CD14-positive monocyte (primary cell): ENCODE results near the gene STIP1. TPM values are rescaled to one million over a fixed set of nuclear protein-coding genes. Genes with fewer than 3 reads are reported as not detected.

Experiments
- DNase-seq, 3 donors: peaks; one replicate each; pipeline ENCODE4 v3.0.0-alpha.2; 2011 to 2022
- H2AFZ ChIP-seq: 2 replicates; pipeline ENCODE4 v1.6.0; 2012; ENCODE audit warnings: mild to moderate bottlenecking, low read depth, low read length, inconsistent platforms; ENCODE audit not compliant: insufficient read depth, poor library complexity, severe bottlenecking
- H3K27ac ChIP-seq, 2 donors: 1 replicate in 1 of 2; 2 replicates in 1 of 2; pipeline ENCODE4 v1.5.1; 2012 to 2013; ENCODE audit warnings: low read length in 2 of 2, control low read depth in 1 of 2, inconsistent platforms in 1 of 2, low read depth in 1 of 2, mild to moderate bottlenecking in 1 of 2
- H3K27me3 ChIP-seq, 2 donors: one replicate each; pipeline versions ENCODE4 v1.6.0 to v1.6.1; 2011 to 2013; ENCODE audit warnings: low read length in 2 of 2; ENCODE audit not compliant: control insufficient read depth in 2 of 2, insufficient read depth in 2 of 2
- H3K36me3 ChIP-seq, 2 donors: replicated peaks in 1 of 2; 1 replicate in 1 of 2; 2 replicates in 1 of 2; pipeline versions ENCODE4 v1.5.1 to v1.6.1; 2012 to 2013; ENCODE audit warnings: low read length in 2 of 2, control low read depth in 1 of 2, inconsistent platforms in 1 of 2, mild to moderate bottlenecking in 1 of 2; ENCODE audit not compliant: insufficient read depth in 2 of 2, control insufficient read depth in 1 of 2
- H3K4me1 ChIP-seq, 2 donors: 1 replicate in 1 of 2; 2 replicates in 1 of 2; pipeline versions ENCODE4 v1.5.1 to v1.6.1; 2012 to 2013; ENCODE audit warnings: low read length in 2 of 2, control low read depth in 1 of 2, inconsistent platforms in 1 of 2, mild to moderate bottlenecking in 1 of 2, moderate library complexity in 1 of 2; ENCODE audit not compliant: insufficient read depth in 2 of 2, control insufficient read depth in 1 of 2
- H3K4me2 ChIP-seq: replicated peaks from 2 replicates; pipeline ENCODE3; 2012; ENCODE audit warnings: low read length, moderate library complexity, mild to moderate bottlenecking; ENCODE audit not compliant: poor library complexity, severe bottlenecking; ENCODE audit errors: extremely low read depth
- H3K4me3 ChIP-seq, 3 experiments: fragments of 200-600 bp in 1 of 3; sonication (generic) in 1 of 3; replicated peaks in 1 of 3; 1 replicate in 2 of 3; 2 replicates in 1 of 3; pipeline ENCODE4 v1.5.1; 2011 to 2013; ENCODE audit warnings: low read length in 3 of 3, mild to moderate bottlenecking in 3 of 3, control low read depth in 2 of 3, low read depth in 2 of 3, inconsistent platforms in 1 of 3, moderate library complexity in 1 of 3
- H3K79me2 ChIP-seq: 2 replicates; pipeline ENCODE4 v1.6.0; 2012; ENCODE audit warnings: mild to moderate bottlenecking, control low read depth, inconsistent platforms, low read length, moderate library complexity; ENCODE audit not compliant: insufficient read depth
- H3K9ac ChIP-seq: 2 replicates; pipeline ENCODE4 v1.6.0; 2017; ENCODE audit warnings: low read length, mild to moderate bottlenecking; ENCODE audit not compliant: insufficient read depth, poor library complexity, severe bottlenecking
- H3K9me3 ChIP-seq, 2 donors: replicated peaks in 1 of 2; 1 replicate in 1 of 2; 2 replicates in 1 of 2; pipeline versions ENCODE4 v1.5.1 to v1.6.1; 2012 to 2013; ENCODE audit warnings: low read length in 2 of 2, control low read depth in 1 of 2; ENCODE audit not compliant: control insufficient read depth in 1 of 2, insufficient read depth in 1 of 2
- H4K20me1 ChIP-seq: 2 replicates; pipeline ENCODE4 v1.6.0; 2012; ENCODE audit warnings: mild to moderate bottlenecking, low read length, control low read depth, moderate library complexity; ENCODE audit not compliant: insufficient read depth
- H3K27ac Mint-ChIP-seq, 7 donors: one replicate each; pipeline ENCODE4 v1.8.0; 2020; ENCODE audit warnings: mild to moderate bottlenecking in 7 of 7, mixed read lengths in 7 of 7, moderate library complexity in 6 of 7, inconsistent platforms in 2 of 7
- H3K27me3 Mint-ChIP-seq, 3 donors: one replicate each; pipeline ENCODE4 v1.8.0; 2021 to 2022; ENCODE audit warnings: low read depth in 3 of 3, mild to moderate bottlenecking in 3 of 3, mixed read lengths in 3 of 3, moderate library complexity in 3 of 3, inconsistent platforms in 1 of 3
- H3K36me3 Mint-ChIP-seq, 2 donors: one replicate each; pipeline ENCODE4 v1.8.0; 2020; ENCODE audit warnings: mixed read lengths in 2 of 2, inconsistent platforms in 1 of 2, mild to moderate bottlenecking in 1 of 2
- H3K4me1 Mint-ChIP-seq: one replicate; pipeline ENCODE4 v1.8.0; 2020; ENCODE audit warnings: mild to moderate bottlenecking, mixed read lengths
- H3K4me3 Mint-ChIP-seq, 2 donors: one replicate each; pipeline ENCODE4 v1.8.0; 2020; ENCODE audit warnings: mild to moderate bottlenecking in 2 of 2, mixed read lengths in 2 of 2, moderate library complexity in 1 of 2
- H3K9me3 Mint-ChIP-seq, 7 donors: one replicate each; pipeline ENCODE4 v1.8.0; 2020 to 2022; ENCODE audit warnings: mixed read lengths in 7 of 7, mild to moderate bottlenecking in 6 of 7, moderate library complexity in 6 of 7, inconsistent platforms in 2 of 7
- CTCF ChIP-seq: fragments of 200-600 bp; IDR thresholded peaks from one replicate; pipeline ENCODE4 v1.8.0; 2022; ENCODE audit warnings: antibody characterized with exemption, mild to moderate bottlenecking
- WGBS: methylation state at CpG from one replicate; pipeline ENCODE4 v1.1.5; 2013; ENCODE audit warnings: missing lambda C conversion rate; ENCODE audit not compliant: insufficient coverage; 5-methylcytosine and 5-hydroxymethylcytosine counted together
- intact Hi-C, 2 donors: fragments of 100-400 bp; cut with micrococcal nuclease; formaldehyde crosslinking; loops; one replicate each; pipeline versions ENCODE4 v1.15.0 to v1.15.1; 2023
- polyA plus RNA-seq, 3 donors: library from polyadenylated mRNA; depleted of rRNA in 1 of 3; unstranded in 2 of 3; stranded (reverse) in 1 of 3; fragments of 300-500 nt in 2 of 3; fragments of >200 nt in 1 of 3; fragmentation: Illumina TruSeq in 2 of 3; gene quantifications; 1 replicate in 2 of 3; 2 replicates in 1 of 3; pipeline ENCODE4 v1.2.3, GENCODE V29; 2012 to 2021

STIP1 gene
- polyA plus RNA-seq, 3 donors: 44.5 to 52.0 (median 51.1) TPM

GRCh38 chr11:64148226-64148916 lies 37.6 kb upstream of the STIP1 start:
- peak; percentile 95 for TF ChIP-seq CTCF
- peaks cover 3 to 5% (median 4%) of the 10 kb centered on the region in 3 donors for H3K27me3 Mint-ChIP-seq
- no peaks in the 10 kb centered on the region for H3K36me3 Mint-ChIP-seq
- H3K79me2 ChIP-seq: no peaks in the 10 kb centered on the region
- H3K27ac ChIP-seq: no peak overlapping the region
- H3K27me3 ChIP-seq: no peaks in the 10 kb centered on the region
- no peak overlapping the region for H3K4me3 ChIP-seq
- H3K9me3 ChIP-seq: no peaks in the 10 kb centered on the region
- H3K9me3 Mint-ChIP-seq: no peaks in the 10 kb centered on the region
- H3K4me1 ChIP-seq: peaks cover 0 to 9% of the 10 kb centered on the region in 2 donors
- H2AFZ ChIP-seq: no peak overlapping the region
- H3K27ac Mint-ChIP-seq: peak overlapping the region in 1 of 7 donors; percentile 66
- H3K4me3 Mint-ChIP-seq: no peak overlapping the region
- WGBS: 47% methylated on average over 16 of the region's 19 CpGs
- intact Hi-C loops: loop anchor here (2.0 to 10.0 kb wide), 3 partner anchors 148 to 384 kb away; partner anchors contain the start of gene ZFTA (in 2 of the 2)
- DNase-seq: peak; percentile 63 to 67 (median 64)
- peaks cover 13% of the 10 kb centered on the region for H3K4me1 Mint-ChIP-seq
- H3K9ac ChIP-seq: no peak overlapping the region
- H3K4me2 ChIP-seq: no peak overlapping the region
- H4K20me1 ChIP-seq: no peaks in the 10 kb centered on the region
- H3K36me3 ChIP-seq: no peaks in the 10 kb centered on the region

- no peaks in the 10 kb centered on the region for H3K36me3 ChIP-seq
- H3K9ac ChIP-seq: no peak overlapping the region
- peaks cover 0 to 6% of the 10 kb centered on the region in 2 donors for H3K4me1 ChIP-seq
- H4K20me1 ChIP-seq: no peaks in the 10 kb centered on the region
- TF ChIP-seq CTCF: peak; percentile 71
- no peak overlapping the region for H2AFZ ChIP-seq
- DNase-seq: no peak
- Mint-ChIP-seq H3K27me3 (peaks cover 1 to 6% (median 3%) of the 10 kb centered on the region in 3 donors), H3K4me1 (peaks cover 8% of the 10 kb centered on the region), H3K4me3 (no peak overlapping the region), H3K36me3 (no peaks in the 10 kb centered on the region), H3K9me3 (no peaks in the 10 kb centered on the region), H3K27ac (peak overlapping the region in 1 of 7 donors; percentile 50)
- intact Hi-C loops: loop anchor here (2.0 to 10.0 kb wide), 3 partner anchors 148 to 384 kb away; partner anchors contain the start of gene ZFTA (in 2 of the 2)
- no peaks in the 10 kb centered on the region for H3K79me2 ChIP-seq
- H3K4me3 ChIP-seq: no peak overlapping the region
- no peaks in the 10 kb centered on the region for H3K9me3 ChIP-seq
- H3K4me2 ChIP-seq: no peak overlapping the region
- no peaks in the 10 kb centered on the region for H3K27me3 ChIP-seq
- H3K27ac ChIP-seq: no peak overlapping the region
- WGBS: 89% methylated on average over 25 of the region's 25 CpGs
These were observed 36.9 kb upstream of the STIP1 start for GRCh38 chr11:64148917-64149617.
